H9 (cell line): ENCODE data around the gene LSM11. TPM values are rescaled to one million over a fixed set of nuclear protein-coding genes. Genes with fewer than 3 reads are reported as not detected.

Experiments
- DNase-seq: peaks from one replicate; pipeline ENCODE4 v3.0.0-alpha.2; 2017
- H2AFZ ChIP-seq: one replicate; pipeline ENCODE4 v1.6.1; 2013; ENCODE audit warnings: mild to moderate bottlenecking, low read length, control low read depth, moderate library complexity
- H2AK5ac ChIP-seq: 2 replicates; pipeline ENCODE4 v1.6.1; 2013; ENCODE audit warnings: low read length, control low read depth, mixed read lengths; ENCODE audit not compliant: insufficient read length
- H2BK120ac ChIP-seq: one replicate; pipeline ENCODE4 v1.6.1; 2013; ENCODE audit warnings: low read depth, mild to moderate bottlenecking, low read length, control low read depth, inconsistent platforms; ENCODE audit not compliant: poor library complexity, severe bottlenecking
- H2BK12ac ChIP-seq: 2 replicates; pipeline ENCODE4 v1.6.1; 2013; ENCODE audit warnings: low read length, control low read depth, mixed read lengths, low read depth; ENCODE audit not compliant: insufficient read length
- H2BK15ac ChIP-seq: 2 replicates; pipeline ENCODE4 v1.6.1; 2013; ENCODE audit warnings: low read depth, low read length, control low read depth
- H2BK20ac ChIP-seq: one replicate; pipeline ENCODE4 v1.6.1; 2013; ENCODE audit warnings: low read depth, mild to moderate bottlenecking, low read length, control low read depth, inconsistent platforms; ENCODE audit not compliant: poor library complexity, severe bottlenecking
- H2BK5ac ChIP-seq: 2 replicates; pipeline ENCODE4 v1.6.1; 2013; ENCODE audit warnings: low read length, control low read depth, mixed read lengths; ENCODE audit not compliant: insufficient read length
- H3K14ac ChIP-seq: 2 replicates; pipeline ENCODE4 v1.6.1; 2013; ENCODE audit warnings: low read length, control low read depth; ENCODE audit not compliant: insufficient read depth
- H3K18ac ChIP-seq: 2 replicates; pipeline ENCODE4 v1.6.1; 2013; ENCODE audit warnings: low read depth, mild to moderate bottlenecking, mixed read lengths, low read length, control low read depth; ENCODE audit not compliant: insufficient read length
- H3K23ac ChIP-seq: 2 replicates; pipeline ENCODE4 v1.6.1; 2013; ENCODE audit warnings: low read length, control low read depth, mixed read lengths, low read depth; ENCODE audit not compliant: insufficient read length
- H3K23me2 ChIP-seq: 2 replicates; pipeline ENCODE4 v1.6.1; 2013; ENCODE audit warnings: low read depth, mild to moderate bottlenecking, mixed read lengths, low read length, control low read depth; ENCODE audit not compliant: insufficient read length, poor library complexity, severe bottlenecking
- H3K27ac ChIP-seq: 2 replicates; pipeline ENCODE4 v1.5.1; 2013; ENCODE audit warnings: low read length, control low read depth, mixed read lengths, low read depth; ENCODE audit not compliant: insufficient read length
- H3K27me3 ChIP-seq: 2 replicates; pipeline ENCODE4 v1.6.1; 2013; ENCODE audit warnings: low read length, control low read depth, inconsistent platforms; ENCODE audit not compliant: insufficient read depth
- H3K4ac ChIP-seq: 2 replicates; pipeline ENCODE4 v1.6.1; 2013; ENCODE audit warnings: low read depth, mild to moderate bottlenecking, control low read depth, inconsistent platforms, low read length, moderate library complexity
- H3K4me1 ChIP-seq: 2 replicates; pipeline ENCODE4 v1.6.1; 2013; ENCODE audit warnings: low read length, control low read depth, inconsistent platforms; ENCODE audit not compliant: insufficient read depth
- H3K4me2 ChIP-seq: 2 replicates; pipeline ENCODE4 v1.6.1; 2013; ENCODE audit warnings: low read length, control low read depth, mixed read lengths; ENCODE audit not compliant: insufficient read length, insufficient read depth
- H3K56ac ChIP-seq: 2 replicates; pipeline ENCODE4 v1.6.1; 2013; ENCODE audit warnings: low read depth, mild to moderate bottlenecking, mixed read lengths, low read length, control low read depth; ENCODE audit not compliant: insufficient read length
- H3K79me1 ChIP-seq: 2 replicates; pipeline ENCODE4 v1.6.1; 2013; ENCODE audit warnings: low read depth, mild to moderate bottlenecking, moderate library complexity, low read length, control low read depth, inconsistent platforms; ENCODE audit not compliant: insufficient read depth, poor library complexity, severe bottlenecking
- H3K79me2 ChIP-seq: 2 replicates; pipeline ENCODE4 v1.6.1; 2013; ENCODE audit warnings: low read length, control low read depth, inconsistent platforms; ENCODE audit not compliant: insufficient read depth
- H3K9ac ChIP-seq: 2 replicates; pipeline ENCODE4 v1.6.1; 2013; ENCODE audit warnings: low read length, control low read depth, mixed read lengths; ENCODE audit not compliant: insufficient read length; ENCODE audit errors: extremely low read depth
- H3K9me3 ChIP-seq: one replicate; pipeline ENCODE4 v1.6.1; 2013; ENCODE audit warnings: low read depth, low read length, inconsistent platforms; ENCODE audit not compliant: control insufficient read depth
- H3T11ph ChIP-seq: one replicate; pipeline ENCODE4 v1.6.1; 2013; ENCODE audit warnings: mild to moderate bottlenecking, low read length, control low read depth, inconsistent platforms
- H4K20me1 ChIP-seq: one replicate; pipeline ENCODE4 v1.6.1; 2013; ENCODE audit not compliant: control insufficient read depth, insufficient read length, insufficient read depth
- H4K5ac ChIP-seq: 2 replicates; pipeline ENCODE4 v1.6.1; 2013; ENCODE audit warnings: low read depth, mild to moderate bottlenecking, mixed read lengths, low read length, control low read depth; ENCODE audit not compliant: insufficient read length
- H4K8ac ChIP-seq: replicated peaks from 2 replicates; pipeline ENCODE4 v1.6.1; 2013; ENCODE audit warnings: low read length, control low read depth, mixed read lengths, low read depth; ENCODE audit not compliant: insufficient read length
- H4K91ac ChIP-seq: 2 replicates; pipeline ENCODE4 v1.6.1; 2013; ENCODE audit warnings: low read depth, mild to moderate bottlenecking, moderate library complexity, mixed read lengths, low read length, control low read depth; ENCODE audit not compliant: insufficient read length
- H3K27ac Mint-ChIP-seq, 3 experiments: 2 replicates in 2 of 3; 3 replicates in 1 of 3; pipeline ENCODE4 v1.8.0; 2020 to 2021; ENCODE audit warnings: mixed read lengths in 3 of 3, mild to moderate bottlenecking in 1 of 3, moderate library complexity in 1 of 3
- H3K27me3 Mint-ChIP-seq: 2 replicates; pipeline ENCODE4 v1.8.0; 2021; ENCODE audit warnings: low read depth, mild to moderate bottlenecking, moderate library complexity, mixed read lengths
- H3K36me3 Mint-ChIP-seq, 3 experiments: 2 replicates in 2 of 3; 3 replicates in 1 of 3; pipeline ENCODE4 v1.8.0; 2020 to 2021; ENCODE audit warnings: low read depth in 3 of 3, mixed read lengths in 3 of 3; ENCODE audit not compliant: insufficient read depth in 1 of 3
- H3K4me1 Mint-ChIP-seq, 2 experiments: 2 replicates each; pipeline ENCODE4 v1.8.0; 2020; ENCODE audit warnings: mixed read lengths in 2 of 2
- H3K4me3 Mint-ChIP-seq, 2 experiments: 2 replicates in 1 of 2; 3 replicates in 1 of 2; pipeline ENCODE4 v1.8.0; 2020 to 2021; ENCODE audit warnings: mild to moderate bottlenecking in 2 of 2, mixed read lengths in 2 of 2, moderate library complexity in 1 of 2
- H3K9me3 Mint-ChIP-seq, 2 experiments: 2 replicates in 1 of 2; 3 replicates in 1 of 2; pipeline ENCODE4 v1.8.0; 2020; ENCODE audit warnings: mild to moderate bottlenecking in 2 of 2, mixed read lengths in 2 of 2, moderate library complexity in 1 of 2
- WGBS: extraction: QIAGEN DNeasy Blood & Tissue Kit; methylation state at CpG from one replicate; pipeline ENCODE4 v1.1.7; 2013; ENCODE audit warnings: missing lambda C conversion rate, low lambda C conversion rate, mixed read lengths; ENCODE audit not compliant: insufficient read length; ENCODE audit errors: extremely low coverage; 5-methylcytosine and 5-hydroxymethylcytosine counted together
- total RNA-seq: library from RNA; stranded (reverse); gene quantifications from 2 replicates; pipeline ENCODE4 v1.2.1, GENCODE V29; 2021
- TF ChIP-seq, protein P1 (sequence below): fragments of 200-600 bp; sonication (generic); conservative IDR thresholded peaks from 3 replicates; pipeline ENCODE4 v1.8.0; 2021; ENCODE audit warnings: antibody characterized with exemption, mild to moderate bottlenecking

The LSM11 gene
- total RNA-seq, 1 experiment from 2014 or later, result 4.7 TPM

DNA sequence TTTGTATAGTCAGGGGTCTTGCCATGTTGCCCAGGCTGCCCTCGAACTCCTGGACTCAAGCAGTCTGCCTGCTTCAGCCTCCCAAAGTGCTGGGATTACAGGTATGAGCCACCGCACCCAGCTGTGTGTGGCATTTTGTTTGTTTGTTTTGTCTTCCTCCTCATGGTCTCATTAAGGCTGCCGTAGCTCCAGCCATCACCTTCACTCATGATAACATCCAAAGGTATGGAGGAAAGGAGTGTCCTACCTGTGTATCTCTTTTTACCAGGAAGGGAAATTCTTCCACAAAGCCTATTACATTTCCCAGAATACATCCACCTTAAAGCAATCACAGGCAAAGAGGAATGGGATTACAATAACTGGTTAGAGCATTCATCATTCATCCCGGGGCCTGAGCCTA lies 27.2 kb downstream of the LSM11 start:
- no peaks in the 10 kb centered on the region for H3K4me1 Mint-ChIP-seq
- Histone ChIP-seq H4K5ac (no peak overlapping the region), H3K27me3 (no peaks in the 10 kb centered on the region), H4K8ac (no peak overlapping the region), H3K4ac (no peak overlapping the region), H4K91ac (no peak overlapping the region), H3K79me2 (no peaks in the 10 kb centered on the region; the same call in 1 of the 2 replicates), H3K56ac (no peak overlapping the region), H2BK12ac (no peak overlapping the region), H3K23me2 (no peaks in the 10 kb centered on the region), H3T11ph (no peak overlapping the region), H3K4me1 (no peaks in the 10 kb centered on the region), H3K18ac (no peak overlapping the region), H2BK20ac (no peak overlapping the region), H3K23ac (no peak overlapping the region), H3K9me3 (no peaks in the 10 kb centered on the region), H2AK5ac (no peak overlapping the region), H2AFZ (no peak overlapping the region), H4K20me1 (no peaks in the 10 kb centered on the region), H2BK15ac (no peak overlapping the region), H3K79me1 (no peaks in the 10 kb centered on the region), H2BK120ac (no peak overlapping the region), H3K9ac (no peak overlapping the region), H3K14ac (no peak overlapping the region), H3K4me2 (no peak overlapping the region), H2BK5ac (no peak overlapping the region), H3K27ac (no peak overlapping the region)
- H3K9me3 Mint-ChIP-seq, result no peaks in the 10 kb centered on the region; a peak in 1 of 5 replicates
- H3K36me3 Mint-ChIP-seq, result no peaks in the 10 kb centered on the region
- no CpG with 5 or more reads among the region's 4 CpGs for WGBS
- no peak overlapping the region for H3K4me3 Mint-ChIP-seq
- H3K27ac Mint-ChIP-seq, result no peak overlapping the region
- TF ChIP-seq, protein P1, sequence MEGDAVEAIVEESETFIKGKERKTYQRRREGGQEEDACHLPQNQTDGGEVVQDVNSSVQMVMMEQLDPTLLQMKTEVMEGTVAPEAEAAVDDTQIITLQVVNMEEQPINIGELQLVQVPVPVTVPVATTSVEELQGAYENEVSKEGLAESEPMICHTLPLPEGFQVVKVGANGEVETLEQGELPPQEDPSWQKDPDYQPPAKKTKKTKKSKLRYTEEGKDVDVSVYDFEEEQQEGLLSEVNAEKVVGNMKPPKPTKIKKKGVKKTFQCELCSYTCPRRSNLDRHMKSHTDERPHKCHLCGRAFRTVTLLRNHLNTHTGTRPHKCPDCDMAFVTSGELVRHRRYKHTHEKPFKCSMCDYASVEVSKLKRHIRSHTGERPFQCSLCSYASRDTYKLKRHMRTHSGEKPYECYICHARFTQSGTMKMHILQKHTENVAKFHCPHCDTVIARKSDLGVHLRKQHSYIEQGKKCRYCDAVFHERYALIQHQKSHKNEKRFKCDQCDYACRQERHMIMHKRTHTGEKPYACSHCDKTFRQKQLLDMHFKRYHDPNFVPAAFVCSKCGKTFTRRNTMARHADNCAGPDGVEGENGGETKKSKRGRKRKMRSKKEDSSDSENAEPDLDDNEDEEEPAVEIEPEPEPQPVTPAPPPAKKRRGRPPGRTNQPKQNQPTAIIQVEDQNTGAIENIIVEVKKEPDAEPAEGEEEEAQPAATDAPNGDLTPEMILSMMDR, result no peak
- no peak for DNase-seq
- no peaks in the 10 kb centered on the region for H3K27me3 Mint-ChIP-seq
